DMS 273 (cell line): Measurements from ENCODE around the gene HIF1A.
"Not testable (repeated sequence)": the region's sequence is repeated elsewhere in the genome, so short reads cannot be mapped to it uniquely, and the experiment has no call there.

Source experiments
- DNase-seq: peaks from one replicate; lab custom pipeline; 2025; ENCODE audit not compliant: unreplicated experiment; lab: John Stamatoyannopoulos, UW

Gene HIF1A

DNA sequence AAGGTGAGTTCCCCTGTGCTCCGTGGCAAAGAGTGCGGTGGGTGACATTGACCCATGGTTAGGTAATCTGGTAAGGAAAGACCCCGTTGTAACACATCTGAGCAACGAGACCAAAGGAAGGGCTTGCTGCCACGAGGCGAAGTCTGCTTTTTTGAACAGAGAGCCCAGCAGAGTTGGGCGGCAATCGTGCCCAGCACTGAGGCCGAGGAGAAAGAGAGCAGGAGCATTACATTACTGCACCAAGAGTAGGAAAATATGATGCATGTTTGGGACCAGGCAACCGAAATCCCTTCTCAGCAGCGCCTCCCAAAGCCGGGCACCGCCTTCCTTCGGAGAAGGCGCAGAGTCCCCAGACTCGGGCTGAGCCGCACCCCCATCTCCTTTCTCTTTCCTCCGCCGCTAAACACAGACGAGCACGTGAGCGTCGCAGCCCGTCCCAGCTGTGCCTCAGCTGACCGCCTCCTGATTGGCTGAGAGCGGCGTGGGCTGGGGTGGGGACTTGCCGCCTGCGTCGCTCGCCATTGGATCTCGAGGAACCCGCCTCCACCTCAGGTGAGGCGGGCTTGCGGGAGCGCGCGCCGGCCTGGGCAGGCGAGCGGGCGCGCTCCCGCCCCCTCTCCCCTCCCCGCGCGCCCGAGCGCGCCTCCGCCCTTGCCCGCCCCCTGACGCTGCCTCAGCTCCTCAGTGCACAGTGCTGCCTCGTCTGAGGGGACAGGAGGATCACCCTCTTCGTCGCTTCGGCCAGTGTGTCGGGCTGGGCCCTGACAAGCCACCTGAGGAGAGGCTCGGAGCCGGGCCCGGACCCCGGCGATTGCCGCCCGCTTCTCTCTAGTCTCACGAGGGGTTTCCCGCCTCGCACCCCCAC lies at the start of gene HIF1A:
TSS of gene HIF1A (plus strand) at position 684 of the 865 bp plus-strand sequence. CDS start 292 bp downstream, outside the sequence.
- peak; percentile 99 for DNase-seq

DNA sequence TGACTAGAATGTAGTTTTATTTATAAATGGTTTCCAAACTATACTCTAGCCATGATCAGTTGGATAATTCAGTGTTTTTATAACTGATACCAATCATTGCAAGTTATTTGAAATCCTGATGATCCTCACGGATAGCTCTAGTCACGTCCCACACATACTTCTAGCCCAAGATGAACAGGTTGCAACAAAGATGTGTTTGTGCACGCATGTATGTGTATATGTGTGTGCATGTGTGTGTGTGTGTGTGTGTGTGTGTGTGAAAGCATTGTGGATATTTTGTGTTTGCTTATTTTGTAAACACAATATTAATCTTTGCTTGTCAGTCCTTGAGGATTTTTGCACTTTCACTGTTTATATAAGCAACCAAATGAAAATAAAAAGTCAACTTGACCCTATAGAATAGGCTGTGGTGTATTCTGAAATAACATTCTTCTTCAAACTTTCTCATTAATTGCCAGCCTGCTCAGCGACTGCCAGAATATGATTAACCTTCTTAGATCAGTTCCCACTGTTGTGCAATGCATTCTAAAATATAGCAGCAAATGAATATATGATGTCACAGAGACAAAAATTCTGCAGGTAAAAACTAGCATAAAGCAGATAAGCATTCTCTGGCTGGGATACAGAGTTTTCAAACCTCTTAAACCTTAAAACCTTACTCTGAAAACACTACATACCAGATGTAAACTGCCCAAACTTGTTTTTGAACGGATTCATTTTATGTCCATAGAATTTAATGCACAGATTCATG lies 48.8 kb upstream of the HIF1A start:
- no peak for DNase-seq

DNA sequence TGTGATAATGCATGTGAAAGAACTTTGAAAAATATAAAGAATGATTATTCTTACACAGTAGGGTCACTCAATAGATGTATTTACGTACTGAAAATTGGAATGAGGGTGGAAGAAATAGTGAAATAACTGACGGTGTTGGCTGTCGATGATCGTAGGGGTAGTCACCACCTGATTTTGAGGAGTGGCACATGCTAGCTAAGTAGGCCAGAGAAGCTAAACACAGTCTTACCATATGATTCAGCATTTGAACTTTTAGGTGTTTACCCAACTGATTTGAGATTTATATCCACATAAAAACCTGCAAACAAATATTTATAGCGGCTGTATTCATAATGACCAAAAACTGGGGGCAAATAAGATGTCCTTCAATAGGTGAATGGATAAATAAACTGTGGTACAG lies 47.6 kb upstream of the HIF1A start:
- DNase-seq, result no peak

DNA sequence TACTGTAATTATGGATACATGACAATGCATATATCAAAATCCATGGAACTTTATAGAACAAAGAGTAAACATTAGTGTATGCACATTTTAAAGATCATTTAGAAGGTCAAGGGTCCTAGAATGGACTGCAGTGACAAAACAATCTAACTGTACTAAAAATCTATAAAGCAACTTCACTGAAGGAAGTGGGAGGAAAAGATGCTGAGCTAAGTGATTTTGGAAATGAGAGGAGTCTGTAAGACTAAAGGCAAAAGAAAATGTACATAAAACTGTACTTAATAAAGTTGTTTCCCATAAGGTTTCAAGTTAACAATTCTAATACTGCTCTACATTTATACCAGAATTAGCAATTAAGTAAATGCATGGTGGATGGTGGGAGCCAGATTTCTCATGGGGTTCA lies 46.9 kb upstream of the HIF1A start:
- DNase-seq, result no peak

DNA sequence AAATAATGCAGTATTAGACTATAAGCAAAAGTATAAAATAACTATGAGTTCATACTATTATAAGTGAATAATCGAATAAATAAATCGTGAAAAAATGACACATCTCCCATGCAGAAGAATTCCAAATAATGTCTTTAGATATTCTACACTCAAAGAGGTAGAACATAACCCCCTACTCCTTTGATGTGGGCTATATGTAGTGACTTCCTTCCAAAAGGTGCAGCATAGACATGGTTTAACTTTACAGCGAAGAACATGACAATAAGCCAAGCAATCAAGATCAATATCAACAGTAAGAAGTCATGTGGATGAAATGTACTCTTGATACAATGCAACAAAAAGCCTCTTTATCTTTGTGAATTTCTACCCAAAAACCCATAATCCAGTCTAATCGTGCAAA lies 46.0 kb upstream of the HIF1A start:
- no peak for DNase-seq

DNA sequence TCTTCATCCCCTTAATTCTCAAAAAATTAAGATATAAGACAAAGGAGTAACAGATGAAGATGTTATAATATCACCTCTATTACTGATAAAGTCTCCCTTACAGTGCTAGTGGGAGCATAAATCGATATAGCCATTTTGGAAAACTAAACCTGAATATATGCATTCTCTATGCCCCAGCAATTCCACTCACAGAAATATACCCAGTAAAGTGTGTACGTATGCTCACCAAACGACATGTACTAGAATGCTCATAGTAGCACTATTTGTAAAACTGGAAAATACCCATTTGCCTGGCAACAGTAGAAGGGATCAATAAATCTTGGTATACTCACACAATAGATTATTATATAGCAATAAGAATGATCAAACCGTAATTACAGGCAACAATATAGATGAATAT lies 44.0 kb upstream of the HIF1A start:
- DNase-seq, result no peak

DNA sequence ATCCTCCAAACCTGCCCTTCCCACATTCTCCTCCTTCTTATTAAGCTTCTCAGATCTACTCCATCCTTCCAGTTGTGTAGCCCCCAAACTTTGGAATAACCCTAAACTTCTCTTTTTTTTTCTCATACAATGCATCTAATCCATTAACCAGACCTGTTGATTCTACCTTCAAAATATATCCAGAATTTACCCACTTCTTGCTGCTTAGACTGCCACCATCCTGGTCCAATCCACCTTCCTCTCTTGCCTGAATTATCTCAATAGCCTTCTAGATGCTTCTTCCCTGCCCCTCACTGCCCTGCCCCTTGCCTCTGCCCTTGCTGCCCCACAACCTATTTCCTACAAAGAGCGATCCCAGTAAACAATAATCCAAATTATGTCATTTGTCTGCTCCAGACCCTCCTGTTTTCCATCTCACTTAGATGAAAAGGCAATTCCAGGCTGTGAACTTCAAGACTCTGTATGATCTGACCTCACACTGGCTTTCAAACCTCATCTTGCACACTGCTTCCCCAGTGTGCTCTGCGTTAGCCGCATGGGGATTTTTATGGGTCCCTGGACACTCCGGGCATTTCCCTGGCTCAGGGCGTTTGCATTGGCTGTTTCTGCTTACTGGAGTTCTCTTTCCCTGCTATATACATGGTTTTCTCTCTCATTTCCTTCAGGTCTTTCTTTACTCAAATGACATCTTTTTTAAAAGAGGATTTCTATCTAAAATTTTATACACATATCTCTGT lies 42.6 kb upstream of the HIF1A start:
- peak; percentile 58 for DNase-seq

DNA sequence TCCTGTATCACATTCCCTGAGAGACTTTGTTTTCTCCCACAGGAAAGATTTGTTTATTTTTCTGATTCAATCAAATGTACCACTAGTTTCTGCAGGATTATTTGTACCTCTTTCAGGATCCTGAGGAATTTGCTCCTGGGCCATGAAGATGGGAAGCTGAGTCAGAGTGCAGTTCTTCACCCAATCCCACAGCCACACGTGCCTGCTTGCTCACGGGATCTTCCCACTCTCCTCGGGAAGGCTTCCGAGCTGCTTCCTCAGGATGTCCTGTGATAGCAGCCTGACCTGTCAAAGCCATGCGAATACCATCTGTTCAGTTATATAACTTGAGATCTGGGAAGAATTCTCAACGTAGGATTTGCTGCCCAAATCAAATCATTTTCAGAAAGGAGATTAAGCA lies 41.8 kb upstream of the HIF1A start:
- peak; percentile 77 for DNase-seq

DNA sequence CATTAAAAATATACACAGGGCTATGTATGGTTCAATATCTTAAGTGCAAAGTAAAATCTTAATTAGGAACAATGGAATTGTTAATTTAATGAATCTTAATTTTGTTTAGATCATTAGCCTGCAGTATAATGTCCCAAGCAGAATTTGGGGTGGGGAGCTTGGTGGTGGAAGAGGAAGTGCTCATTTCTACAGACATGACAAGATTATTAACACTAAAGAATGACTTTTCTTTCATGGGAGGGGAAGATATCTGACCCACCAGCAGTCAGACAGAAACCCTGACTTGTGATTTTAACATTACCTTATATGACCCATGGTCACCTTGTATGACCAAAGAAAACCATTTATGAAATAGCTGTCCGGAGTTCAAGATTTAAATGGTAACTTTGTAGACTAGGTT lies 41.3 kb upstream of the HIF1A start:
- DNase-seq, result no peak

DNA sequence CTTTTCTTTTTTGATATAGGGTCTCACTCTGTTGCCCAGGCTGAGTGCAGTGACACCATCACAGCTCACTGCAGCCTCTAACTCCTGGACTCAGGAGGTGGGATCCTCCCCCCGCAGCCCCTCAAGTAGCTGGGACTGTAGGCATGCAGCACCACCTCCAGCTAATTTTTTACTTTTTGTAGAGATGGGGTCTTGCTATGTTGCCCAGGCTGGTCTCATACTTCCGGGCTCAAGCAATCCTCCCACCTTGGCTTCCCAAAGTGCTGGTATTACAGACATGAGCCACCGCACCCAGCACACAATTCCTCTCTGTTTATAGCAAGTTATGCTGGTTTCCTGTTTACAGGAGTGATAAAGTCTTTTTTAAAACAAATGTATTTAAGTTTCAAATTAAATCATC lies 39.5 kb upstream of the HIF1A start:
- DNase-seq, result no peak

DNA sequence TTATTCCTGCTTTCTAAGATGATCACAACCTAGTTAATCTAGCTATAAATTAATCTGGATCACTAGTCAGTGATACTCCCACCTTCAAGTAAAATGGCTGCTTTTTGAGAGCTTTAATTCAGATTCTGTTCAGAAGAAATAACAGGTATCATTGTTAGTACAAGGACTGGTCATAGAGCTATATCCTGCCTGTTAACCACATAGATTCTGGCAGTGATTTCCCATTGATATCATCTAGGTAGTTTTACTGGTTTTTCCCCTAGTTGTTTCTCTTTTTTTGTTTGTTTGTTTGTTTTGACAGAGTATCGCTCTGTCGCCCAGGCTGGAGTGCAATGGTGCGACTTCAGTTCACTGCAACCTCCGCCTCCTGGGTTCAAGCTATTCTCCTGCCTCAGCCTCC lies 39.0 kb upstream of the HIF1A start:
- DNase-seq, result no peak

DNA sequence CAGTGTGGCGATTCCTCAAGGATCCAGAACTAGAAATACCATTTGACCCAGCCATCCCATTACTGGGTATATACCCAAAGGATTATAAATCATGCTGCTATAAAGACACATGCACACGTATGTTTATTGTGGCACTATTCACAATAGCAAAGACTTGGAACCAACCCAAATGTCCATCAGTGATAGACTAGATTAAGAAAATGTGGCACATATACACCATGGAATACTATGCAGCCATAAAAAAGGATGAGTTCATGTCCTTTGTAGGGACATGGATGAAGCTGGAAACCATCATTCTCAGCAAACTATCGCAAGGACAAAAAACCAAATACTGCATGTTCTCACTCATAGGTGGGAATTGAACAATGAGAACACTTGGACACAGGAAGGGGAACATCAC lies 37.2 kb upstream of the HIF1A start:
- not testable (repeated sequence) for DNase-seq

DNA sequence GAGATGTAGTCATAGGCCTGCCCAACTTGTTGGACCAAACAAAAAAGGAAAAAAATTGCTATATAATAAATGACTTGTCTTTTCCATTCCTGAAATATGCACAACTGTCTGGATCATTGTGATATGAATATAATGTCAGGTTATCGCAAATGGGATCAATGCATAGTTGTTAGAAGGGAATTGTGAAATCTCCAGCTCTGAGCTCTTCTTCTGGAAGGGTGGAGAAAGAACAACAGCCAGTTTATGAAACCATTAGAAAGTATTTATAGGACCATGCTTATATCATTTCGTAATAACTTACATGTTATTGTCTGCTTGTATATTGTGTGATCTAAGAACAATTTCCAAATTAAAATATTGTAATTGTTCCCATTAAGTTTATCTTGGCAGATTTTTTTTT lies 35.7 kb upstream of the HIF1A start:
- no peak for DNase-seq

DNA sequence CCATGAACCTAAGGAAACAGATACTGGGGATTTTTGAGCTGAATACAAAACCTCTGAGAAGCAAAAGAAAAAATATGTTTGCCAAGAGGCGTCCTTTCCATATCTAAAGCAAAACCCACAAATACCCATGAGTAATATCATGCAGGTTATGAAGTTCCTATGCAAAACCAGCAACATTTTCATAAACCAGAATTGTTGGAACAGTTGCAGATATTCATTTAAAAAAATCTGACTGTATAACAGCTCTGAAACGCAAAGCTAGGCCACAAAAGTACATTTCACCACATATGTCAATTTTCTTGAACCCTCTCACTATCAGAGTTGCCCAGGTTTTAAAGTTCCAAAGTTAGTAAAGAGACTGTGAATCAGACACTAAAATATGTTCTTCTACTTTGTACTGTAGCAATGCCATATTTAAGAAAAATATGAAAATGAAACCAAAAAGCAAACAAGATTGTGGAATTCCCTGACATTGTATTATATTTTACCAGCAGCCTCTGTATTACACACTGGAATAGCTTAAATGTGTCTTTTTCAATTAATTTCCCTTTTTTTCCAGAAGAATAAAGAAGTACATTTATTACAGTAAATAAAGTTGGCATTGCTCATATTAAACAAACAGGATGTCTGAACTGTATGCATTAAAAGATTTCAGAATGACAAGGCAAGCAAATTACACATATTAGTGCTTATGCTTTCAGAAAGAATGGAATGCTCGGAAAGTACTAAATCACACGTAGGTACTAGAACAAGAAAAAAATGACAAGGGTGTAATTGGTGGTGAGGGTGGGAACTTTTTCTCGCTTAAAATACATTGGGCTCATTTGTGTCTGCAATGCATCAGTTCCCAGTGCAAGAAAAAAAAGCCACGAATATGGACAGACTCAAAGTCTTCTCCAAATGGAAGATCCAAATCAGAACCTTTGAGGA lies 33.6 kb upstream of the HIF1A start:
- DNase-seq, result no peak

DNA sequence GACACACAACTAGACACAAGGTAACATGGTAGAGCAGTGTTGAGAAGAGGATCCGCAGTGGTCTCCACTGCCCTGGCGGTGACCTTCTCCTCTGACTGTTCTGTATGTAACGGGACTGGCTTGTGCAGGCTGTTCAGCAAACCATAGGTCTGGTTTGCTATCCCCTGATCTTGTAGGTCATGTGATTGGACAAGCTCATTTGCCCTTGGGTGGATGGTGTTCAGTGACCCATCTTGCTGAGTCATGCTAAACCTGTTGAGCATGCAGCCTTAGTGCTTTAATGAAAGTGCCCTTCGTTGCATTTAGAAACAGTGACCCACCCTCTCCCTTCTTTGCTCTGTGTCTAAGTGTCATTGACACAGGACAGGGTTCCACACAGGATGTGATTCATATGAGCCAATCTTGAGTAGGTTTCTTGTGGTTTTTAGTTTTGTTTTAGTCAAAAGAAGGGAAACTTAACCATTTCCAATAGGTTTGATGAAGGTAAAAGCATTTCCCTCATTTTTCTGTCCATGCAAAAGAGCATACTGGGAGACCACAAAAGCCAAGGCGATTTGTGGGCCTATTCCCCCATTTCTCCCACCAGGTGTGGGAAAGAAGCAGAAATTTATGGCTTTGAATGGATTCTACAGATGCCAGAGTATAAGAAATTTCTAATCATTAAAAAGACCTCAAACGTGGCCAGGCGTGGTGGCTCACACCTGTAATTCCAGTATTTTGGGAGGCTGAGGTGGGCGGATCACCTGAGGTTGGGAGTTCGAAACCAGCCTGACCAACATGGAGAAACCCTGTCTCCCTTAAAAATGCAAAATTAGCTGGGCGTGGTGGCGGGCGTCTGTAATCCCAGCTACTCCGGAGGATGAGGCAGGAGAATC lies 32.6 kb upstream of the HIF1A start:
- peak; percentile 36 for DNase-seq

DNA sequence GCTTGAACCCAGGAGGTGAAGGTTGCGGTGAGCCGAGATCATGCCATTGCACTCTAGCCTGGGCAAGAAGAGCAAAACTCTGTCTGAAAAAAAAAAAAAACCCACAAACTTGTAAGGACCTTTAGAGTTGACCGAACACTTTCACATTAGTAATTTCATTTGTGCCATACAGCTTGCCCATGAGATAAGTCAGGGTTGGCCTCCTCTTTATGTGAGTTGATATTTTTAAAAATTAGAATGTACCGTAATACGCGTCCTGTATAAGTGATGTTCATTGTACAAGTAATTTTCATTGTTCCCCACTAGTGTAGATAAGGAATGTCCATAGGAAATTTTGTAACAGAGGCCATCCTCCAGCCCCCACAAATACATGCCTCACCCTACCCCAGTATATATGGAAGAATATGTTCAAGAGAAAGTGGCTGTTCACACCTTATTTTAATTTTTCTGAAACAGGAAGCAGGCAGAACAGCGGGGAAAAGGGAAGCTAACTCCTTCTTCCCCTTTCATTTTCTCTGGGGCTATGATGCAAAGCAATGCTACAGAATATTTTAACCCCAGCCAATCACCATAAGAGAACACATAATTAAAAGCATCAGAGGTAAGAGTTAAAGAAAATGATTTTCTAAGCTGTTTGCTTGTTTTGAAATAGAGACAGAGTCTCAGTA lies 31.9 kb upstream of the HIF1A start:
- no peak for DNase-seq

DNA sequence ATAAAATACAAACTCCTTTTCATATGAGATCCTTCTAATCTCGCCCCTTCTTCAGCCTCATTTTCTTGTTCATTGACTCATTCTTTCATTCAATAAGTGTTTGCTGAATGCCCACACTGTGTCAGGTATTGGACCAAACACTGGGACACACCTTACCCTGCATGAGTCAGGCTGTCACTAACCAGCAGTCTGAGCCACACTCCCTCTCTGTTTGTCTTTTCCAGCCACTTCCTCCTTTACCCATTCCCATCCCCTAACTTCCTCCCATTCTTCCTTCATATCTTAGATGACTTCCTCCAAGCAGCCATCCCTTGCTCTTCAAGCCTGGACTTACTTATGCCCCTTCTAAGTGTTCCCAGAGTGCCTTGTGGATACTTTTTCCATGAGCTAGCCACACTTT lies 27.0 kb upstream of the HIF1A start:
- DNase-seq, result no peak

DNA sequence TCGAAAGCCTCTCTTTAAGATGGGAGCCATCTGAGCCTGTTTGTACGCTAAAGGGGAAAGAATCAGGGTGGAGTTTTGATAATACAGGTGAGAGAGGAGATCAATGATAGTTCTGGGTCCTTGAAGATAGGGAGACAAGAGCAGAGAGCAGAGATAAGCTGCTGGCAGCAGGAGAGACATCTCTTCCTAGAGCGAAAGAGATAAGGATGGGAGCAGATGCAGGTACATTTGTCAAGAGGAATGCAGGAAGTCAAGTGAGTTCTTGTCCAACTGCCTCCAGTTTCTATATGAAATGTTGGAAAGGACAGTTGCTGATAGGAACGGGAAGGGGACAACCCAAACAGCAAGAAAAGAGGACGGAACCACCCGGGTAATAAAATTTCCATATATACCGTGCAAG lies 24.7 kb upstream of the HIF1A start:
- no peak for DNase-seq

DNA sequence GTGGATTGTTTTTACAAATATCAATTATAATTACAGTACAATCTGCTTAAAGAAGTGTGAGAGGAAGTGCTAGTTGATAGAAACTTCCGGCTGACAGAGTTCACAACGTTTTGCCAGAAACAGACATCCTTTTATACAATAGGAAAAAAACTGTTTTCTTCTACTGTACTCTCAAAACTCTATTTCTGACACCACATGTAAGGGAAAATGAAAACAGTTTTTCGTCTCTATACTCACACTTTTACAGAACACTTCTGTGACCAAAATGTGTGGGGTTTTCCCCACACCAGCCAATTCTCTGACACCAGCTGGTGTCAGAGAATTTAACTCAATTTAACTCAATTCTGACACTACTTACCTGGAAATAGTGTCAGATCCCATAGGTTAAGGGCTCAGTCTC lies 24.2 kb upstream of the HIF1A start:
- no peak for DNase-seq
